HEK293 (cell line): ENCODE data around the gene FEZ2.

ENCODE experiments used
- CTCF ChIA-PET: fragments of 350-600 bp; formaldehyde crosslinking; extraction: SDS; loops from one replicate; lab custom pipeline; 2021; ENCODE audit warnings: antibody characterized with exemption; lab: Yijun Ruan, JAX
- POLR2A ChIA-PET: fragments of 300-600 bp; formaldehyde crosslinking; extraction: SDS; loops from one replicate; lab custom pipeline; 2020; ENCODE audit warnings: antibody characterized with exemption, inconsistent platforms; lab: Yijun Ruan, JAX
- H3K27ac ChIP-seq: fragments of 200-500 bp; sonication (Bioruptor generic); 2 replicates; pipeline ENCODE4 v1.5.1; 2014; ENCODE audit warnings: low read depth, low read length, control low read depth, inconsistent platforms; ENCODE audit errors: extremely low read depth
- H3K36me3 ChIP-seq, 2 experiments: fragments of 200-500 bp in 1 of 2; sonication (Bioruptor generic) in 1 of 2; 1 replicate in 1 of 2; 2 replicates in 1 of 2; pipeline ENCODE4 v1.5.1; 2014 to 2017; ENCODE audit warnings: inconsistent platforms in 2 of 2, low read length in 2 of 2; ENCODE audit not compliant: control insufficient read depth in 2 of 2, insufficient read depth in 1 of 2
- H3K4me1 ChIP-seq: fragments of 200-500 bp; sonication (Bioruptor generic); 2 replicates; pipeline ENCODE4 v1.5.1; 2014; ENCODE audit warnings: mild to moderate bottlenecking, low read length, inconsistent platforms; ENCODE audit not compliant: control insufficient read depth, insufficient read depth
- H3K4me3 ChIP-seq: 2 replicates; pipeline ENCODE4 v1.5.1; 2011; ENCODE audit warnings: low read depth, mild to moderate bottlenecking, control low read depth, low read length, moderate library complexity
- H3K9me3 ChIP-seq: fragments of 200-500 bp; sonication (Bioruptor generic); 2 replicates; pipeline ENCODE4 v1.5.1; 2014; ENCODE audit warnings: low read depth, low read length, inconsistent platforms; ENCODE audit not compliant: control insufficient read depth, insufficient read depth
- MYNN ChIP-seq: fragments of 450-650 bp; formaldehyde crosslinking; IDR thresholded peaks from 2 replicates; pipeline ENCODE4 v1.5.1; 2016; ENCODE audit warnings: missing biosample characterization, missing genetic modification characterization, borderline replicate concordance
- RBAK ChIP-seq: fragments of 450-650 bp; formaldehyde crosslinking; IDR thresholded peaks from 2 replicates; pipeline ENCODE4 v1.5.1; 2016; ENCODE audit warnings: missing biosample characterization, missing genetic modification characterization
- SP2 ChIP-seq: fragments of 450-650 bp; formaldehyde crosslinking; IDR thresholded peaks from 2 replicates; pipeline ENCODE4 v1.5.1; 2016; ENCODE audit warnings: missing biosample characterization, missing genetic modification characterization
- SP3 ChIP-seq: fragments of 450-650 bp; formaldehyde crosslinking; IDR thresholded peaks from 2 replicates; pipeline ENCODE4 v1.5.1; 2016; ENCODE audit warnings: missing biosample characterization, missing genetic modification characterization
- ZNF133 ChIP-seq: fragments of 450-650 bp; formaldehyde crosslinking; IDR thresholded peaks from 2 replicates; pipeline ENCODE4 v1.5.1; 2016; ENCODE audit warnings: missing biosample characterization, missing genetic modification characterization
- ZNF214 ChIP-seq: fragments of 450-650 bp; formaldehyde crosslinking; IDR thresholded peaks from 2 replicates; pipeline ENCODE4 v1.5.1; 2017; ENCODE audit warnings: missing biosample characterization, mild to moderate bottlenecking, missing genetic modification characterization, borderline replicate concordance
- ZNF266 ChIP-seq: fragments of 450-650 bp; formaldehyde crosslinking; IDR thresholded peaks from 2 replicates; pipeline ENCODE4 v1.5.1; 2016; ENCODE audit warnings: missing biosample characterization, missing genetic modification characterization, low read depth
- ZNF292 ChIP-seq: fragments of 450-650 bp; formaldehyde crosslinking; IDR thresholded peaks from 2 replicates; pipeline ENCODE4 v1.5.1; 2016; ENCODE audit warnings: low read depth, missing biosample characterization, missing genetic modification characterization, borderline replicate concordance
- ZNF341 ChIP-seq: fragments of 450-650 bp; formaldehyde crosslinking; IDR thresholded peaks from 2 replicates; pipeline ENCODE4; 2016; ENCODE audit warnings: low read depth, missing biosample characterization, missing genetic modification characterization
- ZNF423 ChIP-seq: fragments of 450-650 bp; formaldehyde crosslinking; IDR thresholded peaks from 2 replicates; pipeline ENCODE4 v1.5.1; 2016; ENCODE audit warnings: missing biosample characterization, missing genetic modification characterization
- ZNF426 ChIP-seq: fragments of 450-650 bp; formaldehyde crosslinking; IDR thresholded peaks from 2 replicates; pipeline ENCODE4 v1.5.1; 2017; ENCODE audit warnings: missing biosample characterization, missing genetic modification characterization, mild to moderate bottlenecking, inconsistent platforms, moderate library complexity
- ZNF555 ChIP-seq: fragments of 450-650 bp; formaldehyde crosslinking; conservative IDR thresholded peaks from 2 replicates; pipeline ENCODE4 v1.5.1; 2017; ENCODE audit warnings: missing biosample characterization, mild to moderate bottlenecking, missing genetic modification characterization, inconsistent platforms
- ZNF571 ChIP-seq: fragments of 450-650 bp; formaldehyde crosslinking; IDR thresholded peaks from 2 replicates; pipeline ENCODE4 v1.5.0; 2017; ENCODE audit warnings: missing biosample characterization, missing genetic modification characterization
- ZNF785 ChIP-seq: fragments of 450-650 bp; formaldehyde crosslinking; IDR thresholded peaks from 2 replicates; pipeline ENCODE4 v1.5.1; 2016; ENCODE audit warnings: missing biosample characterization, missing genetic modification characterization
- TF ChIP-seq, protein P1 (sequence below): fragments of 450-650 bp; formaldehyde crosslinking; IDR thresholded peaks from 2 replicates; pipeline ENCODE4 v1.5.1; 2016; ENCODE audit warnings: missing biosample characterization, missing genetic modification characterization
- TF ChIP-seq, protein P2 (sequence below): fragments of 450-650 bp; formaldehyde crosslinking; IDR thresholded peaks from 2 replicates; pipeline ENCODE4 v1.5.1; 2016; ENCODE audit warnings: missing biosample characterization, missing genetic modification characterization
- TF ChIP-seq, protein P3 (sequence below): fragments of 450-650 bp; formaldehyde crosslinking; IDR thresholded peaks from 2 replicates; pipeline ENCODE4 v1.5.1; 2017; ENCODE audit warnings: missing biosample characterization, missing genetic modification characterization
- TF ChIP-seq, protein P4 (sequence below): fragments of 450-650 bp; formaldehyde crosslinking; IDR thresholded peaks from 2 replicates; pipeline ENCODE4 v1.5.1; 2016; ENCODE audit warnings: missing biosample characterization, missing genetic modification characterization
- TF ChIP-seq, protein P5 (sequence below): fragments of 450-650 bp; formaldehyde crosslinking; IDR thresholded peaks from 2 replicates; pipeline ENCODE4 v1.5.1; 2016; ENCODE audit warnings: missing biosample characterization, missing genetic modification characterization
- TF ChIP-seq, protein P6 (sequence below): fragments of 450-650 bp; formaldehyde crosslinking; IDR thresholded peaks from 2 replicates; pipeline ENCODE4 v1.5.1; 2016; ENCODE audit warnings: missing biosample characterization, missing genetic modification characterization

The FEZ2 gene

DNA sequence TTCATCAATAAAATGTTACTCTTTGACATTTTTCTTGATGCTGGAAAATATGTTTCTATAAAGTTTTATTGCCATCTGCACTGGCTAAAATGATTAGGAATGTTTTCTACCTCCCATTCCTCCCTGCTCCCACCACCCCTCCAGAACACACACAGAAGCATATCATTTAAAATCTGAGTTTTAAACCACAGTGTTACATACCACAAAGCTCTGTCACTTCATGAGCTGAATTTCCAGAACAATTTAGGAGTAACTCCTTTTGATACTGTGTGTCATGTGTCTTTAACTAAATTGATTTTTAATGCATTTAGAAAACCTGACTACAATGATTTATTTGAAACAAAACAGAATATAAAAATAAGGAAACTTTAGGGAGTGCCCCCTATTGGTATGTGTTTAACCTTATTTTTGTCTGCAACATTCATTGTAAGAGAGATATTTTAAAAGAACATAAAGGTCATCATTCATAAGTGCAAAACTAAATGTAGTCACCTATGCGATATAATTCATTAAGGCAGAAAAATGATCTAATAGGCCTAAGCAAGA is 52.0 kb downstream of the FEZ2 start (continued):
- TF ChIP-seq ZNF341 (tag by site-specific recombination) (no peak), ZNF423 (tag by site-specific recombination) (no peak), ZNF785 (no peak)
- TF ChIP-seq, protein P1, sequence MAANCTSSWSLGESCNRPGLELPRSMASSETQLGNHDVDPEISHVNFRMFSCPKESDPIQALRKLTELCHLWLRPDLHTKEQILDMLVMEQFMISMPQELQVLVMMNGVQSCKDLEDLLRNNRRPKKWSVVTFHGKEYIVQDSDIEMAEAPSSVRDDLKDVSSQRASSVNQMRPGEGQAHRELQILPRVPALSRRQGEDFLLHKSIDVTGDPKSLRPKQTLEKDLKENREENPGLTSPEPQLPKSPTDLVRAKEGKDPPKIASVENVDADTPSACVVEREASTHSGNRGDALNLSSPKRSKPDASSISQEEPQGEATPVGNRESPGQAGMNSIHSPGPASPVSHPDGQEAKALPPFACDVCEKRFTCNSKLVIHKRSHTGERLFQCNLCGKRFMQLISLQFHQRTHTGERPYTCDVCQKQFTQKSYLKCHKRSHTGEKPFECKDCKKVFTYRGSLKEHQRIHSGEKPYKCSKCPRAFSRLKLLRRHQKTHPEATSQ (tag by site-specific recombination): no peak
- TF ChIP-seq, protein P2, sequence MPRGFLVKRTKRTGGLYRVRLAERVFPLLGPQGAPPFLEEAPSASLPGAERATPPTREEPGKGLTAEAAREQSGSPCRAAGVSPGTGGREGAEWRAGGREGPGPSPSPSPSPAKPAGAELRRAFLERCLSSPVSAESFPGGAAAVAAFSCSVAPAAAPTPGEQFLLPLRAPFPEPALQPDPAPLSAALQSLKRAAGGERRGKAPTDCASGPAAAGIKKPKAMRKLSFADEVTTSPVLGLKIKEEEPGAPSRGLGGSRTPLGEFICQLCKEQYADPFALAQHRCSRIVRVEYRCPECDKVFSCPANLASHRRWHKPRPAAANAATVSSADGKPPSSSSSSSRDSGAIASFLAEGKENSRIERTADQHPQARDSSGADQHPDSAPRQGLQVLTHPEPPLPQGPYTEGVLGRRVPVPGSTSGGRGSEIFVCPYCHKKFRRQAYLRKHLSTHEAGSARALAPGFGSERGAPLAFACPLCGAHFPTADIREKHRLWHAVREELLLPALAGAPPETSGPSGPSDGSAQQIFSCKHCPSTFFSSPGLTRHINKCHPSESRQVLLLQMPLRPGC (tag by site-specific recombination): no peak

DNA sequence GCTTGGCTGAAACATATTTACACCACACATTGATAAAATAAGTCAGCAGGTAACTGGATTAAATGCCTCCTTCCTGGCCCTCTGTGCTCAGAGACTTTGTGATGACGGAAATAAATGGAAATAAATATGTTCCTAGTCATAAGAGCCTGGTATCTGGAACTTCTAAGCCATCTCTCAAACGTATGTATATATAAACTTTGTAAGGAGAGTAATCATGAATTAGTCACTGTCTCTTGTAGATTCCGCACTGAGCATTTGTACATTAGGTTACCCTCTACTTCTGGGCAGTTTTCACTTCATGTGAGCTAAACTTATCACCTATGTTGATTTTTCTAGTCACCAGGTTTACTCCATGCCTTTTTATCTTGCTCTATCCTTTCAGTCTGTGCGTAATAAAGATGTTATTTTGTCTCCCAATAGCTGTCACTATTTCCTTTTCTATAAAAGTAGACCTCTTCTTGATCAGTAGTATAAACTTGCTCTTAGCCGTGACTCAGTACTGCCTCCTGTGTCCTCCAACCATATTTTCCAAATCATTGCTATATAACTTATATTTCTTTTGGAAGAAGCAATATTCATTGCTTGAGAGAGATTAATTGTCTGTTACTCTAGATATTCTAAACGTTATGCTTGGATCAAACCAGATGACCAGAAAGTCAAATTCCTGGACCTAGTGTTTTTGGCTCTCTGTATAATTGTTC is 53.2 kb downstream of the FEZ2 start:
- H3K36me3 ChIP-seq: peaks cover 6 to 68% of the 10 kb centered on the region in 2 experiments; a peak in 2 of 3 replicates
- no peaks in the 10 kb centered on the region for H3K9me3 ChIP-seq
- TF ChIP-seq SP3 (tag by site-specific recombination): no peak
- no peak for TF ChIP-seq ZNF571
- no peak for TF ChIP-seq ZNF266 (tag by site-specific recombination)
- TF ChIP-seq, protein P3, sequence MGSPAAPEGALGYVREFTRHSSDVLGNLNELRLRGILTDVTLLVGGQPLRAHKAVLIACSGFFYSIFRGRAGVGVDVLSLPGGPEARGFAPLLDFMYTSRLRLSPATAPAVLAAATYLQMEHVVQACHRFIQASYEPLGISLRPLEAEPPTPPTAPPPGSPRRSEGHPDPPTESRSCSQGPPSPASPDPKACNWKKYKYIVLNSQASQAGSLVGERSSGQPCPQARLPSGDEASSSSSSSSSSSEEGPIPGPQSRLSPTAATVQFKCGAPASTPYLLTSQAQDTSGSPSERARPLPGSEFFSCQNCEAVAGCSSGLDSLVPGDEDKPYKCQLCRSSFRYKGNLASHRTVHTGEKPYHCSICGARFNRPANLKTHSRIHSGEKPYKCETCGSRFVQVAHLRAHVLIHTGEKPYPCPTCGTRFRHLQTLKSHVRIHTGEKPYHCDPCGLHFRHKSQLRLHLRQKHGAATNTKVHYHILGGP (tag by site-specific recombination): no peak
- TF ChIP-seq ZNF292: no peak
- TF ChIP-seq, protein P4, sequence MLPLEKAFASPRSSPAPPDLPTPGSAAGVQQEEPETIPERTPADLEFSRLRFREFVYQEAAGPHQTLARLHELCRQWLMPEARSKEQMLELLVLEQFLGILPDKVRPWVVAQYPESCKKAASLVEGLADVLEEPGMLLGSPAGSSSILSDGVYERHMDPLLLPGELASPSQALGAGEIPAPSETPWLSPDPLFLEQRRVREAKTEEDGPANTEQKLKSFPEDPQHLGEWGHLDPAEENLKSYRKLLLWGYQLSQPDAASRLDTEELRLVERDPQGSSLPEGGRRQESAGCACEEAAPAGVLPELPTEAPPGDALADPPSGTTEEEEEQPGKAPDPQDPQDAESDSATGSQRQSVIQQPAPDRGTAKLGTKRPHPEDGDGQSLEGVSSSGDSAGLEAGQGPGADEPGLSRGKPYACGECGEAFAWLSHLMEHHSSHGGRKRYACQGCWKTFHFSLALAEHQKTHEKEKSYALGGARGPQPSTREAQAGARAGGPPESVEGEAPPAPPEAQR (tag by site-specific recombination): no peak
- no peak for TF ChIP-seq ZNF426 (tag by site-specific recombination)
- TF ChIP-seq ZNF341 (tag by site-specific recombination): no peak
- TF ChIP-seq RBAK: no peak
- TF ChIP-seq ZNF133 (tag by site-specific recombination): no peak
- TF ChIP-seq ZNF214 (tag by site-specific recombination): no peak
- no peak for TF ChIP-seq ZNF555 (tag by site-specific recombination)
- TF ChIP-seq, protein P5, sequence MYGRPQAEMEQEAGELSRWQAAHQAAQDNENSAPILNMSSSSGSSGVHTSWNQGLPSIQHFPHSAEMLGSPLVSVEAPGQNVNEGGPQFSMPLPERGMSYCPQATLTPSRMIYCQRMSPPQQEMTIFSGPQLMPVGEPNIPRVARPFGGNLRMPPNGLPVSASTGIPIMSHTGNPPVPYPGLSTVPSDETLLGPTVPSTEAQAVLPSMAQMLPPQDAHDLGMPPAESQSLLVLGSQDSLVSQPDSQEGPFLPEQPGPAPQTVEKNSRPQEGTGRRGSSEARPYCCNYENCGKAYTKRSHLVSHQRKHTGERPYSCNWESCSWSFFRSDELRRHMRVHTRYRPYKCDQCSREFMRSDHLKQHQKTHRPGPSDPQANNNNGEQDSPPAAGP (tag by site-specific recombination): no peak
- TF ChIP-seq, protein P6, sequence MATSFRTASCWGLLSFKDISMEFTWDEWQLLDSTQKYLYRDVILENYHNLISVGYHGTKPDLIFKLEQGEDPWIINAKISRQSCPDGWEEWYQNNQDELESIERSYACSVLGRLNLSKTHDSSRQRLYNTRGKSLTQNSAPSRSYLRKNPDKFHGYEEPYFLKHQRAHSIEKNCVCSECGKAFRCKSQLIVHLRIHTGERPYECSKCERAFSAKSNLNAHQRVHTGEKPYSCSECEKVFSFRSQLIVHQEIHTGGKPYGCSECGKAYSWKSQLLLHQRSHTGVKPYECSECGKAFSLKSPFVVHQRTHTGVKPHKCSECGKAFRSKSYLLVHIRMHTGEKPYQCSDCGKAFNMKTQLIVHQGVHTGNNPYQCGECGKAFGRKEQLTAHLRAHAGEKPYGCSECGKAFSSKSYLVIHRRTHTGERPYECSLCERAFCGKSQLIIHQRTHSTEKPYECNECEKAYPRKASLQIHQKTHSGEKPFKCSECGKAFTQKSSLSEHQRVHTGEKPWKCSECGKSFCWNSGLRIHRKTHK (tag by site-specific recombination): no peak
- TF ChIP-seq SP2: no peak
- TF ChIP-seq MYNN (tag by site-specific recombination): no peak
- no peak overlapping the region for H3K4me3 ChIP-seq
- ChIA-PET CTCF (interaction anchor here (0.6 to 2.3 kb wide), 7 partner anchors 7 to 634 kb away, joined by 3 to 9 read pairs (median 3); no protein-coding TSS in a partner anchor), POLR2A (no interaction called here)
- no peak overlapping the region for H3K27ac ChIP-seq
- H3K4me1 ChIP-seq: no peaks in the 10 kb centered on the region
